Upper lobe of left lung (tissue), 4 donors: ENCODE data around the gene GPA33.

ENCODE experiments used
- CTCF ChIP-seq, 6 experiments: fragments of 450-650 bp in 4 of 6; fragments of 200-600 bp in 2 of 6; sonication (generic) in 2 of 6; IDR thresholded peaks; one replicate each; pipeline ENCODE4 v1.5.1; 2016 to 2019; ENCODE audit warnings: antibody characterized with exemption in 6 of 6
- EP300 ChIP-seq, 4 donors: sonication (generic); formaldehyde crosslinking; IDR thresholded peaks; one replicate each; pipeline ENCODE4 v1.5.1; 2017; ENCODE audit warnings: antibody characterized with exemption in 4 of 4, control low read depth in 2 of 4
- POLR2AphosphoS5 ChIP-seq, 2 donors: sonication (generic); formaldehyde crosslinking; IDR thresholded peaks; one replicate each; pipeline ENCODE4 v1.5.1; 2017; ENCODE audit warnings: antibody characterized with exemption in 2 of 2

- no peak for TF ChIP-seq POLR2AphosphoS5 (IDR thresholded peaks at IDR 0.05)
- TF ChIP-seq CTCF (IDR thresholded peaks at IDR 0.05): no peak
- no peak for TF ChIP-seq EP300 (IDR thresholded peaks at IDR 0.05)
These were observed 30.7 kb upstream of the GPA33 start for GRCh38 chr1:167120899-167121298.
